ENCODE data around the gene PADI1. TPM values are rescaled to one million over a fixed set of nuclear protein-coding genes. Genes with fewer than 3 reads are reported as not detected.
A peak's percentile ranks its signal among the peaks of the same experiment; 100 is the strongest.

Gene PADI1, protein sequence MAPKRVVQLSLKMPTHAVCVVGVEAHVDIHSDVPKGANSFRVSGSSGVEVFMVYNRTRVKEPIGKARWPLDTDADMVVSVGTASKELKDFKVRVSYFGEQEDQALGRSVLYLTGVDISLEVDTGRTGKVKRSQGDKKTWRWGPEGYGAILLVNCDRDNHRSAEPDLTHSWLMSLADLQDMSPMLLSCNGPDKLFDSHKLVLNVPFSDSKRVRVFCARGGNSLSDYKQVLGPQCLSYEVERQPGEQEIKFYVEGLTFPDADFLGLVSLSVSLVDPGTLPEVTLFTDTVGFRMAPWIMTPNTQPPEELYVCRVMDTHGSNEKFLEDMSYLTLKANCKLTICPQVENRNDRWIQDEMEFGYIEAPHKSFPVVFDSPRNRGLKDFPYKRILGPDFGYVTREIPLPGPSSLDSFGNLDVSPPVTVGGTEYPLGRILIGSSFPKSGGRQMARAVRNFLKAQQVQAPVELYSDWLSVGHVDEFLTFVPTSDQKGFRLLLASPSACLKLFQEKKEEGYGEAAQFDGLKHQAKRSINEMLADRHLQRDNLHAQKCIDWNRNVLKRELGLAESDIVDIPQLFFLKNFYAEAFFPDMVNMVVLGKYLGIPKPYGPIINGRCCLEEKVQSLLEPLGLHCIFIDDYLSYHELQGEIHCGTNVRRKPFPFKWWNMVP
- not detected for total RNA-seq
- long read RNA-seq, donor 1: 0 reads
- long read RNA-seq, donor 2: 0 reads

DNA sequence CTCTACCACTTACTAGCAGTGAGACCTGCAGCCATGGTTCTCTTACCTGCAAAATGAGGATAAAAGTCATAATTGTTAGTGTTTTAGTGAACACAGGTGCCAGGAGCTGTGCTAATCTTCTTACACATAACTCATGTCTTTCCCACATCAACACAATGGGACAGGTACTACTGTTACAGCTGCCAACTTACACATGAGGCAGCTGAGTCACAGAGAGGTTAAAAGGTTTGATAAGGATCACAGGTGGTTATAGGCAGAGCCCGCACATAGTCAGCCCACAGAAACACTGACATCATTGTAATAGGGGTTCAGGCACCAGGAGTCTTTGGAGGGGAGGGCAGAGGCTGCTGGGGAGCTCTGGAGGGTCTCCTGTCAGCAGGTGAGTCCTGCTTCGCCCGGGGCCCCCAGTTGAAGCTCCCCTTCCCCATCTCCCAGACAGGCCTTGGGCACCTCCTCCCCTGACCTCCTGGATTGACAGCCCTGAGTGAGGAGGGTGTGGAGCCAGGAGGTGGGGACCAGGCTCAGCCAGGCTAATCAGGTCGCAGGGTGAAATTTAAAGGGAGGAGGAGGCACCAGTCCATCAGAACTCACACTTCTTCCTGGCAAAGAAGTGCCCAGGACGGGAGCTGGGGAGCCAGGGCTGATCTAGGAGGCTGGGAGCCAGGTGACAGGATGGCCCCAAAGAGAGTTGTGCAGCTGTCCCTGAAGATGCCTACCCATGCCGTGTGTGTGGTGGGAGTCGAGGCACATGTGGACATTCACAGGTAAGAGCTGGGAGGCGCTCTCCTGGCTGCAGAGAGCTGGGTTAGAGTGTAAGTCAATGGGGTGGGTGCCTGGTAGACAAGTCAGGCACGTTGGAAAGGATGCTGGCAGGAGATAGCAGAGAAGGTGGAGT lies at the start of gene PADI1:
PADI1 (plus strand) TSS at position 583 of the 895 bp plus-strand sequence; CDS start at position 673, 90 bp downstream.
- intact Hi-C loops (cut with DNase I): no loop called here
- peak; percentile 51 for DNase-seq (ENCODE audit: low spot score)

DNA sequence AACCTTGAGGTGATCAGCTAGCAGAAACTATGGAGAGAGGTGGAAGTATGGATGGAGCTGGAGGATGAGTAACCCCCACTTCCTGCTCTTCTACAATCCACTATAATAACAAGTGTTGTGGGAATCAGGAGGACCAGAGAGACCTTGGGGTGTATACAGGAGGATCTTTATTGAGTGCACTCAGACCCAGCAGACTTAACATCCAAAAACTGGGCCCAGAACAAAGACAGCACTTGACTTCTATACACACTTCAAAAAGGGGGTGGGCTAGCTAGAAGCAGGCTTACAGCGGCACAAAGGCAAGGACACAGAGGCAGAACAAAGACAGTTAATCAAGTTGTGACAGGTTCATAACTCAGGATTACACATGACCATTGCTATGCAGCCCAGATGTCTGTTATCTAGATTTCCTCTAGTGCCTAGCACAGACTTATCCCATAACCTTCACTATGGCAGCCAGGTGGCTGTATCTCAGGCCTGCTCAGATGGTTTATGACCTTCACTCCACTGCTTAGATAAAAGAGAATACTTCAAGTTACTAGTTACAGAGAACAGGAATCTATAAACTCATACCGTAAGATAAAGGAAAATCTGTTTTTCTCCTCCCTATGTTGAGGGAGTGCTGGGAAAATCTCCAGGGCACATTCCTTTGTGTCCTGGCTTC lies 49.5 kb upstream of the PADI1 start:
- DNase-seq (ENCODE audit: low spot score): no peak
- intact Hi-C loops (cut with DNase I): no loop called here

DNA sequence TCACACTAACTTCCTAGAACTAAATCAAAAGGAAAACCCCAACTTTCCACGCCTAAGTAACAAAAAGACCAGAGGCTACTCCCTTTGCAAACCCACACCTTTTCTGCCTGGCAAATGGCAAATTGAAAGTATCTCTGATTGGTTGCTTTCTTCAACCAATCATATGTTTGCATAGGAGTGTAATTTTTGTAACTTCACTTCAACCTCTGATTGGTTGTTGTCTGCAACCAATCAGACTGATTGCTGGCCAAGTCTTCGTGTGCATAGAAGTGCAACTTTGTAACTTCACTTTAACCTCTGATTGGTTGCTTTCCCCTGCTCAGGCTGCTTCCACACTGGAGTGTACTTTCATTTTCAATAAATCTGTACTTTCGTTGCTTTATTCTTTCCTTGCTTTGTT lies 48.8 kb upstream of the PADI1 start:
- intact Hi-C loops (cut with DNase I): no loop called here
- no peak for DNase-seq (ENCODE audit: low spot score)

DNA sequence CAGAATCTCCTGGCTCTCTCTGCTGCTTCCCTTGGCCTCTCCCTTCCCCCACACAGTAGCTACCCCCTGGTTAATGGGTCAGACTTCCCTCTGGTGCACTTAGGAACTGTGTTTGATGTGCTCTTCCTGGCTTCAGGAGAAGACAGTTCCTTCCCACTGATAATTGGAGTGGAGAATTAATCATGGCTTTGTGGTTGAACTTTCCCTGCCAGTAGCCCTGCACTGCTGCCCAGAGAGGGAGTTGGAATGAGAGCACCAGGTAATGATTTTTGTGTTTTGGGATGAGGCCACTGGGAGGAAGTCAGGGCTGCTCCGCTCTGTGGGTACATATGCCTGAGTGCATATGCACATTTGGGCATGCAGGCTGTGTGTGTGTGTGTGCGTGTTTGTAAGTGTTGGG lies 46.0 kb upstream of the PADI1 start:
- no peak for DNase-seq (ENCODE audit: low spot score)
- intact Hi-C loops (cut with DNase I): no loop called here

DNA sequence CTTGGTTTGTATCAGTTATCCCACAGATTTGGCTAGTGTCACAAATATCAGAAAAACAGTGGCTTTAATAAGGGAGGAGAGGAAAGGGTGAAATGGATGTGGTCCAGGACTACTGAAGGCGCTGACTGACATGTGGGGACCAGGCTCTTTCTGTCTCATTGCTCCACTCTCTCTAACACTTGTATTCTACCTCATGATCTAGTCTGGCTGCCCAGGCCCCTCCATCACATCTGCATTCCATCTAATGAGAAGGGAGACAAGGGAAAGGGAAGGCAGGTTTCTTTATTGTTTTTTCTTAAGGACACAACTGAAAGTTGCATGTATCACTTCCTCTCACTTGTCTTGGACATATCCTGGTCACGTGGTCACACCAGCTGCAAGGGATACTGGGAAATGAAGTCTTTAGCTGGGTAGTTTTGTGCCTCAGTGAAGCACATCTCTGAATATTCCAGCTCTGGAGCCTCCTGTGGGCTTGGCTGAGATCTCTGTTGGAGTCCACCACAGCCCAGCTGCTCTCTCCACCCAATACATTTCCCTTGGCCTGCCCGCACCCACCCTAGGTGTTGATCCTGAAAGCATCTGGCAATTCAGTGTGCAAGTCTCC lies 43.7 kb upstream of the PADI1 start:
- no peak for DNase-seq (ENCODE audit: low spot score)
- intact Hi-C loops (cut with DNase I): no loop called here

DNA sequence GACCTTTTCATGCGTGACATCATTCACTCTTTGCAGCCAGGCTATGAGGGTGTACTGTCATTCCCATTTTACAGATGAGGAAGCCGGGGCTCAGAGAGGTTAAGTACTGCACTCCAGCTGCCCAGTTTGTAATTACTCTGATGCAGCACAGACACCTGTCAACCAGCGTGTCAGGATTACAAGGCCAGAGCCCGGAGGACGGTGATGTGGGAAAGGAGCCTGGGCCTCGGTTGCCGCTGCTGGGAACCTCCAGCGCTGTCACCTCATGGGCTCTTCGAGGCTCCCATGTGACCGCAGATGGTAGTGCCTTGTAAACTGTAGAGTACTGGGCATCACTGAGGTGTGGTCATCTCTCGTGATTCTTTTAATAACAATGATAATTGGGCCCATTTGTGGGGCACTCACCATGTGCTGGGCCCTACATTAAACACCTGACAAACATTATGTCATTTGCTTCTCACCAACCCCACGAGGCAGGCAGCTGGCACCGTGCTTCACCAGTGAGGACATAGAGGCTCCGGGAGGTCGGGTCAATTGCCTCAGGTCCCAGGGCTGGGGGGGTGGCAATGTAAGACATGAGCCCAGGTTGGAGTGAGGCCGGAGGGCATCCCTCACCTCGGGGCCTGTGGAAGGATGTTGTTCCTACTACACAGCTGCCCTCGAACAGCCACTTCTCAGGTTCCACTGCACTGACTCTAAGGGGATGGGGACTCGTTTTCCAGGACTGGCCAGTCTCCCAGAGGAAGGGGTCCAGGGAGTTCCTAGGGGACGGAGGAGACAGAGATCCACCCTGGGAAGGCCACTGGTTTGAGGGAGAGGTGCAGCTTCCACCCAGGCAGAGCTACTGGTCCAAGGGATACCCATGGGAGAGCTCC lies 42.8 kb upstream of the PADI1 start:
- no peak for DNase-seq (ENCODE audit: low spot score)
- intact Hi-C loops (cut with DNase I): no loop called here

DNA sequence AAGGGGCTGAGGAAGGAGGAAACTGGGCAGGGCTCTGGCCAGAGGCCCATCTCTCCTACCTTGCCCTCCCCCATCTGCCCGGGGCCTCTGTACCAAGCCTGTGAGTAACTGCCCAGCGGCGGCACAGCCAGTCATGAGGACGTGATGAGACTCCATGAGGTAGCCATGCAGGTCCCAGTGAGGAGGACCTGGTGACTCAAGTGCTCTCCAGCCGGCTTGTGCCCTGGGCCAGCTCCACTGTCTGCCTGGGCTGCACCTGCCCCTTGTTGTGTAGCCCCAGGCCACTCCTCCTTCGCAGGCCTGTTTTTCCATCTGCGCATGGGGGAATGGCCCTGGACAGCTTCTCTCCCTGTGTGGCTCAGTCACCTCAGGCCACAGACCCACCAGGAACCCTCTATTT lies 42.0 kb upstream of the PADI1 start:
- intact Hi-C loops (cut with DNase I): no loop called here
- no peak for DNase-seq (ENCODE audit: low spot score)

DNA sequence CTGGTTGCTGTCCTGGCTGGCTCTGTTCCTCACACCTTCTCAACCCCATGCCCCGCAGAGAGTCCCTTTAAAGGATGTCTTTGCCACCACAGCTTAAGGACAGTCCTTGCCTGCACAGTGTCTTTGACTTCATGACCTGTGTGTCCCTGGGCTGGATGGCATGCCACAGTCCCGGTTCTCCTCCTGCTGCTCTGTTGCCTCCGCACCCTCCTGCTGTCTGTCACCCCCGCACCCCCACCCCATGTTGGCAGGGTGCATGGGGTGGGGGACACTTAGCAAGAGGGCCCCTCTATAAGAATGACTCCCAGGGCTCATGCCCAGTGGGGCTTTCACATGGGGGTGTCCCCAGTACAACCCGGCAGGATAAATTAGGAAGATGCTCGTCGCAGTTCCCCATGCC lies 41.6 kb upstream of the PADI1 start:
- intact Hi-C loops (cut with DNase I): no loop called here

DNA sequence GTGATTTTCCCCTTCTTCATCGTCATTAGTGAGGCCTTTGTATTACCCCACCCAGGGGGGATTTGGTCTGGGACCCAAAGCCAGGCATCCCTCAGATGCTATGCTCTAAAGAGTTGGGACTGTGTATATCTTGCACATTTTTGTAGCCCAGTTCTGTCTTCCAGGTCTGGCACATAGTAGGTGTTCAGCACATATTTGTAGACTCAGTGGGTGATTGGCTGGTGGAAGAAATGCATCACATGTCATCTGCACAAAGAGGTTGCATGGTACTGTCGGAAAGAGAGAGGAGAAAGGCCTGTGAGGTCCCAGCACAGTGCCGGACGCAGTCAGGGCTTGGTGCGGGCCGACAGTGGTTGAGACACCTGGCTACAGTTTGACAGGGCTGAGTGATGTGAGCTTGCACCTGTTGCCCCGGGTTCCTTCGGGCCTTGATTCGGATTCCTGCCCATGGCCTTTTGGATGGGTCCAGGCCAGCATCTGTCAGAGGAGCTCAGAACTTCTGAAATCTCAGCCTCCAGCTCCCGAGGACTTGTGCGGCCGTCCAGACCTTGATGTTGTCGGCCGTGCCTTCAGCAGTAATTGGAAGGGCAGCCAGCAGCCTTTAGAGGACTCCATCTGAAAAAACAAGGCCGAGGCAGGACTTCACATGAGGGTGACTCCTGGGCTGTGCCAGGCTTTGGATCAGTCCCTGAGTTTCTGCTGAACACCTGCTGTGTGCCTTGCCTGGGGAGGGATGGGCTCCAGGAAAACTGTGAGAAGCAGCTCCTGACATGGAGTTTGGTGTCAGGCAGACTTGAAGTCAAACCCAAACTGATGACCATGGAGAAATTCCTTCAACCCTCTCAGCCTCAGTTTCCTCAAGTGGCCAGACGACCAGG lies 40.9 kb upstream of the PADI1 start:
- no peak for DNase-seq (ENCODE audit: low spot score)
- intact Hi-C loops (cut with DNase I): no loop called here

More for the DNA sequence above, 41.6 kb upstream of the PADI1 start:
- DNase-seq (ENCODE audit: low spot score): no peak

DNA sequence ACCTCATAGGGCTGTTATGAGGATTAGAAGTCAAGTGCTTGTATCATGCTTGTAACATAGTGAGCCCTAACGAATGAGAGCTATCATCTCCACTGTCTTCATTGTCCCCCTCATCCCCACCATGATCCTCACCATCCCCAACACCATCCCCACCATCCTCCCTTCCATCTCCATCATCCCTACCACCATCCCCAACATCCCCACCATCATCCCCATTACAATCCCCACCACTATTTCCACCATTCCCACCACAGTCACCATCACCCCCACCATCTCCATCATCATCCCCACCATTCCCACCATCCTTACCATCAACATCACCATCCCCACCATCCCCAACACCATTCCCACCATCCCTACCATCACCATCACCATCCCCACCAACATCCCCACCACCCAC lies 39.1 kb upstream of the PADI1 start:
- intact Hi-C loops (cut with DNase I): no loop called here
- DNase-seq (ENCODE audit: low spot score): no peak

DNA sequence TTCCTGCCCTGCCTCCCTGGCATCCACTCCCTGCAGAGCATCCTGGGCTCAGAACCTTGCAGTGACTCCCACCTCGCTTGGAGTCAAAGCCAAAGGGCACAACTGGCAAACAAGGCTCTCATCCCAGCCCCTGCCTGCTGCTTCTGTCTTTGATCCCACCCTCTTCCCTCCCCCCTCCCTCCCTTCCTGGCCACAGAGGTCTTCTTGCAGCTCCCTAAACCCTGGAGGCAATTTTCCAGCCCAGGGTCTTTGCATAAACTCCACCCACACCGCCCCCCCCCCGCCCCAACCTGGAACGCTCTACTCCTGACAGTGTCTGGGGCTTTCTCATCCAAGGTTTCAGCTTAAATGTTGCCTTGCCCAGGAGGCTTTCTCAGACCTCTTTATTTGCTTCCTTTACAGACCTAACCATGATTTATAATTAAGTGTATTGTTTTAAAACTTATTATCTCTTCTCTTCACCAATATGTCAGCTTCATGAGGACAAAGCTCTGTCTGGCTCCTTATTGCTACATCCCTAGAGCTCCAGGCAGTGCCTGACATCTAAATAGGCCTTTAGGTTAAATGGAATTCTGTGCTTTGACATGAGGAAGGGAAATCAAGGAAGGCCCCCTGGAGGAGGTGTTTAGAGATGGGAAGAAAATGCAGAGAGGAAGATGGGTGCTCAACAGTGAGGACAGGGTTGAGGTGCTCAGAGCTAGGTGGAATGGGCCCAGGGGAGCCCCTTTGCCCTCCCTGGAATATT lies 37.7 kb upstream of the PADI1 start:
- no peak for DNase-seq (ENCODE audit: low spot score)
- intact Hi-C loops (cut with DNase I): no loop called here

DNA sequence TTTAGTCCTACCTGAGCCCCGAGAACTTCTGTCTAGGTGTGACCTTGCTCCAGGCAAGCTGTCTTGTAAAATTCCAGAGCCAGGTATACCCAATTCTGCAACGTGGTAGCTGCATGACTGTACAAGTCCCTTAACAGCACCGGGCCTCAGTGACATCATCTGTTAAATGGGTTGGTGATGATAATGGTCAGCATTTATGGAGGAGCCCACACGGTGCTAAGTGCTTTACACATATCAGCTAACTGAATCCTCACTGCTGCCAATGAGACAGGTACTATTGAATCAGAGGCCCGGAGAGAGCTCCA lies 37.2 kb upstream of the PADI1 start:
- intact Hi-C loops (cut with DNase I): no loop called here
- no peak for DNase-seq (ENCODE audit: low spot score)

DNA sequence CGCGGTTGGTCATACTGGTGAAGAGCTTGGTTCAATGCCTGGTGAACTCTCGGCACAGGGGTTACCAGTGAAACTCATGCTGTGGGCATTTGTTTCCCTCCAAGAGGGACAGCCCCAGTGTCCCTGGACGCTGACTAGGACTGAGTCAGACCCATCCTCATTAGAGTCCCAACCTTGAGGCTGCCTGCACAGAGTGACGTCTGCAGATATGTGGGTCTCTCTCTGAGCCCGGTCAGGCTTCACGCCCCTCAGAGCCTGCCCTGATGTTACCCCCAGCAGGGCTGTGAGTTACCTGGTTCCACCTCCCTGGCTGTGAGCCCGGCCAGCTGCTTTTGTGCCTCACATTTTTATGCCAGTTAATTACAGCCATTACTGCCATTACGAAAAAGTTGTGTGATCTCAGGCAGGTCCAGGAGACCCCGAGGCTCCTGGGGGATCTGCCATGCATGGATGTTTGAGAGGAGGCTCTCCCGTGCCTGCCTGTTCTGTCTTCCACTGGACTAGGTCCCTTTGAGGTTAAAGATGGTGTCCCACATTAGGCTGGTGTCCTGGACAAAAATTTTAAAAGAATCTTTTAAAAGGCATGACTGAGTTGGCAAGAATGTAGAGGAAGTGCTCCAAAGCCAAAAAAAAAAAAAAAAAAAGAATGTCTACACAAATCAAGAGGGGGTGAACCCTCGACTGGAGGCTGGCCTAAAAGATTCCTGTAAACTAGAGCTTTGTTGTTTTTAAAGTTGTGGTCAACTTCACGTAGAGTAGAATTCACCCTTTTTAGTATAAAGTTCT lies 36.6 kb upstream of the PADI1 start:
- intact Hi-C loops (cut with DNase I): no loop called here
- no peak for DNase-seq (ENCODE audit: low spot score)

DNA sequence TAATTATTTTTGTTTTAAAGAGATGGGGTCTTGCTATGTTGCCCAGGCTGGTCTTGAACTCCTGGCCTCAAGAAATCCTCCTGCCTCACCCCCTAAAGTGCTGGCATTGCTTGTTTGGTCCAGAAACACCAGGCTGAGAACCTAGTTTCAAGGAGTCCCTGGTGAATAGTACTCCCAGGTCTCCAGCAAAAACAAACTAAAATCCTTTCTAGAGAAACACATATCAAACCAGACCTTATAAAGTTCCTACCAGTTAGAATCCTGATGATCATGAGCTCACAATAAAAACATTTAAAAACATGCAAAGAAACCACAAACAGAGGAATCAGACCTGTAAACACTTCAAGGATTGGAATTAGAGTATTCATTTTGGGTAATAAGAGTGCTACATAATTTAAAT lies 34.4 kb upstream of the PADI1 start:
- intact Hi-C loops (cut with DNase I): no loop called here
- DNase-seq (ENCODE audit: low spot score): no peak

DNA sequence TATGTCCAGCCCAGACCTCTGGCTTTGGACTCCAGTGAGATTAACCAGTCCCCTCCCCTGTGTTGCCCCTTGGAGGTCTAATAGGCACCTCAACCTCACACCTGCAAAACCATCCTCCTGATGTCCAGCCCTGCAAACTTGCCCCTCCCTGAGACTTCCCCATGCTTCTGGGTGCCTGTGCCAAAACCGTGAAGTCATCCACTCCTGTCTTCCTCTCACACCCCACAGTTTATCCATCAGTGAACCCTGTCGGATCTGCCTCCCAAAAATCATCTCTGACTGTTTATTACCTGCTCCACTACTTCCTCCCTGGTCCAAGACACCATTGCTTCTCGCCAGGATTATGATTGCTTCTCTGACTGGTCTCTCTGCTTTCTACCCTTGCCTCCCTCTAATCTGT lies 31.7 kb upstream of the PADI1 start:
- intact Hi-C loops (cut with DNase I): no loop called here

More for the DNA sequence above, 31.7 kb upstream of the PADI1 start:
- DNase-seq (ENCODE audit: low spot score): peak; percentile 14

Data from posterior vena cava (tissue), 2 donors.